Measurements from ENCODE around the gene SH3PXD2B.

DNA sequence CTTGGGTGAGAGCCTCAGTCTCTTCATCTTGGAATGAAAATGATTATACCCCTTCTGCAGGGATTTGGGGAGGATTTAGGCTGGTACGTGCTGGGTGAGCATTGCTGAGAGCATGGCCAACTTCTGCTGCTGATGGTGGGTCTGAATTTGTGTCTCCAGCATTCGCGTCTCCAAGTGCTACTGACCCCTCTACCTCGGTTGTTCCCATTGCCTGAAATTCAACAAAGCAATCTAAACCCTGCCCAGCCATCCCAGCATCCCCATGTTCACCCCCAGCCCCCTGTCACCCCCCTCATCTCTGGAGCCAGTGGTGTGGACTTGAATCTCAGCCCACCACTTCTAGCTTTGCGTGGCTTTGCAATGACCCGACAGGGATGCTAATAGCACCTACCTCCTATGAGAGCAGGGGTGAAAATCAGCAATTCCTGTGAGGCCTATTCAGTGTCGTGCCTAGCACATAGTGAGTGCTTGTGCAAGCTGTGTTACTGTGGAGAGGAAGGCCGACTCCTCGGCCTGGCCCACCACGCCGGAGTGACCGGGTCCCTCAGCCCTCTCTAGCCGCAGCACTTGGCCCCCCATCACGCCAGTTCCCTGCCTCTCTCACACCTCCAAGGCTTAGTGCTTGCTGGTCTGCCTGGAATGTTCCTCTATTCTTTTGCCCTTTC, 43.4 kb upstream of the SH3PXD2B start:
- TF ChIP-seq, protein P1, sequence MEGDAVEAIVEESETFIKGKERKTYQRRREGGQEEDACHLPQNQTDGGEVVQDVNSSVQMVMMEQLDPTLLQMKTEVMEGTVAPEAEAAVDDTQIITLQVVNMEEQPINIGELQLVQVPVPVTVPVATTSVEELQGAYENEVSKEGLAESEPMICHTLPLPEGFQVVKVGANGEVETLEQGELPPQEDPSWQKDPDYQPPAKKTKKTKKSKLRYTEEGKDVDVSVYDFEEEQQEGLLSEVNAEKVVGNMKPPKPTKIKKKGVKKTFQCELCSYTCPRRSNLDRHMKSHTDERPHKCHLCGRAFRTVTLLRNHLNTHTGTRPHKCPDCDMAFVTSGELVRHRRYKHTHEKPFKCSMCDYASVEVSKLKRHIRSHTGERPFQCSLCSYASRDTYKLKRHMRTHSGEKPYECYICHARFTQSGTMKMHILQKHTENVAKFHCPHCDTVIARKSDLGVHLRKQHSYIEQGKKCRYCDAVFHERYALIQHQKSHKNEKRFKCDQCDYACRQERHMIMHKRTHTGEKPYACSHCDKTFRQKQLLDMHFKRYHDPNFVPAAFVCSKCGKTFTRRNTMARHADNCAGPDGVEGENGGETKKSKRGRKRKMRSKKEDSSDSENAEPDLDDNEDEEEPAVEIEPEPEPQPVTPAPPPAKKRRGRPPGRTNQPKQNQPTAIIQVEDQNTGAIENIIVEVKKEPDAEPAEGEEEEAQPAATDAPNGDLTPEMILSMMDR (IDR thresholded peaks at IDR 0.05; ENCODE audit: borderline replicate concordance, extremely low read depth, low read length, poor library complexity, severe bottlenecking): no peak
- TF ChIP-seq EZH2 (IDR thresholded peaks at IDR 0.05; ENCODE audit: borderline replicate concordance, low read depth, low read length, severe bottlenecking): no peak

All from DND-41 (cell line).